Measurements from ENCODE around the gene VPS45. TPM values are rescaled to one million over a fixed set of nuclear protein-coding genes. Genes with fewer than 3 reads are reported as not detected.

Gene VPS45
- total and polyA plus RNA-seq, 2 of the 4 experiments (the other 2 are of a cell fraction), result 32.4 to 33.3 TPM

DNA sequence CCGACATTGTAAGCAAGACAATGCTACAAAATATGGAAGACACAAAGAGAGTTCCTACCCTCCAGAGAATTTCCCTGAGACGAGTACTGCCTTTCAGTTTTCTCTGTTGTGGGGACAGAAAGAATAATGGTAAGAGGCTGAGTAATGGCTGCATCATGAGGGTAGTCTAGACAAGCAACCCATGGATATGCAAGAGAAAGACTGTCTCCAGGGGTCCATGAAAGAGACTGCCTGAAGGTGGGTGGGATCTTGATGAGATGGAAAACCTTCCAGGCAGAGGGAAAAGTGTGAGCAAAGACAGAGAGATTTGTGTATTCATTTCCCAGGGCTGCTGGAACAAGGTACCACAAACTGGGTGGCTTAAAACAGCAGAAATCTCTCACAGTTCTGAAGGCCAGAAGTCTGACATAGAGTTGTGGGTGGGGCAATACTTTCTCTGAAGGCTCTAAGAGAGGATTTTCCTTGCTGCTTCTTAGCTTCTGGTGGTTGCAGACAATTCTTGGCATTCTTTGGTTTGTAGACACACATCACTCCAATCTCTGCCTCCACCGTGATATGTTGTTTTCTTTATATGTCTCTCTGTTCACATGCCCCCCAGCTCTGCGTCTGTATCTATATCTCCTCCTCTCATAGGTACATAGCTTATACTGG is 126.9 kb downstream of the VPS45 start:
- 60% methylated on average over 1 of the region's 4 CpGs; no CpG with 5 or more reads in 1 of the 2 experiments for WGBS, 2 experiments (ENCODE audit: extremely low coverage in 2 of 2, insufficient read length in 1 of 2)
- in situ Hi-C loops (cut with MboI; ENCODE audit: low sequenced_read_pairs) (no loop called here), dilution Hi-C loops (cut with HindIII; ENCODE audit: low sequenced_read_pairs, unreplicated experiment) (no loop called here), intact Hi-C loops (cut with micrococcal nuclease) (no loop called here)
- Histone ChIP-seq H4K91ac (ENCODE audit: insufficient read depth, low read depth, low read length) (peak overlapping the region; percentile 59), H2BK15ac (ENCODE audit: low read depth, low read length) (peak overlapping the region; percentile 93; the same call in 2 of the 3 replicates), H3K4me1 (ENCODE audit: control insufficient read depth, insufficient read depth, low read length) (peaks cover 5% of the 10 kb centered on the region), H3K14ac (replicated peaks; ENCODE audit: low read depth, low read length) (peak overlapping the region; percentile 77), H3K4me3 (ENCODE audit: insufficient read depth, low read depth, low read length) (no peak overlapping the region), H4K5ac (ENCODE audit: low read depth, low read length) (peak overlapping the region; percentile 87; the same call in 1 of the 2 replicates), H4K8ac (ENCODE audit: low read depth in 2 of 2, low read length in 2 of 2) (peak overlapping the region; percentile 55 to 86; a peak in 3 of 4 replicates), H2BK20ac (ENCODE audit: low read depth, low read length) (peak overlapping the region; percentile 96), H4K20me1 (ENCODE audit: insufficient read depth, low read length) (no peaks in the 10 kb centered on the region), H2AK5ac (ENCODE audit: low read depth, low read length) (peak overlapping the region; percentile 45; the same call in 1 of the 2 replicates), H3K9me3 (ENCODE audit: control insufficient read depth, insufficient read depth, low read length) (no peaks in the 10 kb centered on the region), H3K23ac (ENCODE audit: low read depth, low read length) (peak overlapping the region; percentile 89), H3K18ac (ENCODE audit: low read depth, low read length) (peak overlapping the region; percentile 91; the same call in 1 of the 2 replicates), H3K9ac (ENCODE audit: low read depth, low read length) (peak overlapping the region; percentile 19; the same call in 1 of the 2 replicates), H3K79me1 (ENCODE audit: low read depth in 1 of 2, low read length in 2 of 2) (peaks cover 0 to 3% of the 10 kb centered on the region in 2 experiments; a peak in 1 of 4 replicates), H3K27ac (ENCODE audit: insufficient read depth, low read length) (peak overlapping the region; percentile 16; the same call in 1 of the 2 replicates), H3K36me3 (ENCODE audit: control insufficient read depth, insufficient read depth, low read length) (no peaks in the 10 kb centered on the region), H3K27me3 (ENCODE audit: control insufficient read depth, insufficient read depth, low read length) (no peaks in the 10 kb centered on the region), H3K4me2 (ENCODE audit: low read depth, low read length) (peak overlapping the region; percentile 29; the same call in 1 of the 2 replicates), H2AFZ (replicated peaks; ENCODE audit: low read length, poor library complexity) (peak overlapping the region; percentile 88), H2AK9ac (replicated peaks; ENCODE audit: low read depth, low read length, poor library complexity) (peak overlapping the region; percentile 79), H2BK5ac (ENCODE audit: low read depth, low read length, poor library complexity, severe bottlenecking) (peak overlapping the region; percentile 93), H3K56ac (ENCODE audit: extremely low read depth, insufficient read depth, low read length) (peak overlapping the region; percentile 48; the same call in 1 of the 2 replicates), H2BK120ac (ENCODE audit: low read depth, low read length) (peak overlapping the region; percentile 95), H3K4ac (ENCODE audit: low read depth, low read length) (peak overlapping the region; percentile 84), H3K9me1 (ENCODE audit: insufficient read depth, low read length) (peaks cover 7% of the 10 kb centered on the region)
- no TSS peak for BruUV-seq (replicated peaks)
- POLR2A ChIA-PET (ENCODE audit: unreplicated experiment), result no interaction called here
- CTCF ChIA-PET, result no interaction called here
- DNase-seq, result peak; percentile 66
- peak; percentile 42 for ATAC-seq (ENCODE audit: low read depth)
- TF ChIP-seq, protein P1, sequence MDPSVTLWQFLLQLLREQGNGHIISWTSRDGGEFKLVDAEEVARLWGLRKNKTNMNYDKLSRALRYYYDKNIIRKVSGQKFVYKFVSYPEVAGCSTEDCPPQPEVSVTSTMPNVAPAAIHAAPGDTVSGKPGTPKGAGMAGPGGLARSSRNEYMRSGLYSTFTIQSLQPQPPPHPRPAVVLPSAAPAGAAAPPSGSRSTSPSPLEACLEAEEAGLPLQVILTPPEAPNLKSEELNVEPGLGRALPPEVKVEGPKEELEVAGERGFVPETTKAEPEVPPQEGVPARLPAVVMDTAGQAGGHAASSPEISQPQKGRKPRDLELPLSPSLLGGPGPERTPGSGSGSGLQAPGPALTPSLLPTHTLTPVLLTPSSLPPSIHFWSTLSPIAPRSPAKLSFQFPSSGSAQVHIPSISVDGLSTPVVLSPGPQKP (IDR thresholded peaks at IDR 0.05; ENCODE audit: borderline replicate concordance, low read depth, low read length), result no peak
- TF ChIP-seq SMC3 (IDR thresholded peaks at IDR 0.05; ENCODE audit: low read depth, low read length) (no peak), BHLHE40 (IDR thresholded peaks at IDR 0.05; ENCODE audit: low read depth, low read length) (no peak), NFE2L2 (IDR thresholded peaks at IDR 0.05; ENCODE audit: low read depth, low read length) (no peak), MXI1 (IDR thresholded peaks at IDR 0.05; ENCODE audit: borderline replicate concordance, low read depth, low read length) (no peak), MAZ (IDR thresholded peaks at IDR 0.05; ENCODE audit: borderline replicate concordance, low read depth, low read length) (no peak), CEBPB (IDR thresholded peaks at IDR 0.05; ENCODE audit: low read depth, low read length) (no peak), RAD21 (IDR thresholded peaks at IDR 0.05; ENCODE audit: low read length) (no peak), RFX5 (IDR thresholded peaks at IDR 0.05; ENCODE audit: low read depth, low read length) (no peak), RCOR1 (IDR thresholded peaks at IDR 0.05; ENCODE audit: insufficient replicate concordance, low read length) (no peak), FOS (IDR thresholded peaks at IDR 0.05; ENCODE audit: low read depth, low read length) (no peak)
- TF ChIP-seq, protein P2, sequence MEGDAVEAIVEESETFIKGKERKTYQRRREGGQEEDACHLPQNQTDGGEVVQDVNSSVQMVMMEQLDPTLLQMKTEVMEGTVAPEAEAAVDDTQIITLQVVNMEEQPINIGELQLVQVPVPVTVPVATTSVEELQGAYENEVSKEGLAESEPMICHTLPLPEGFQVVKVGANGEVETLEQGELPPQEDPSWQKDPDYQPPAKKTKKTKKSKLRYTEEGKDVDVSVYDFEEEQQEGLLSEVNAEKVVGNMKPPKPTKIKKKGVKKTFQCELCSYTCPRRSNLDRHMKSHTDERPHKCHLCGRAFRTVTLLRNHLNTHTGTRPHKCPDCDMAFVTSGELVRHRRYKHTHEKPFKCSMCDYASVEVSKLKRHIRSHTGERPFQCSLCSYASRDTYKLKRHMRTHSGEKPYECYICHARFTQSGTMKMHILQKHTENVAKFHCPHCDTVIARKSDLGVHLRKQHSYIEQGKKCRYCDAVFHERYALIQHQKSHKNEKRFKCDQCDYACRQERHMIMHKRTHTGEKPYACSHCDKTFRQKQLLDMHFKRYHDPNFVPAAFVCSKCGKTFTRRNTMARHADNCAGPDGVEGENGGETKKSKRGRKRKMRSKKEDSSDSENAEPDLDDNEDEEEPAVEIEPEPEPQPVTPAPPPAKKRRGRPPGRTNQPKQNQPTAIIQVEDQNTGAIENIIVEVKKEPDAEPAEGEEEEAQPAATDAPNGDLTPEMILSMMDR (conservative IDR thresholded peaks at IDR 0.05; ENCODE audit: low read depth, low read length), result no peak
- TF ChIP-seq, protein P3, sequence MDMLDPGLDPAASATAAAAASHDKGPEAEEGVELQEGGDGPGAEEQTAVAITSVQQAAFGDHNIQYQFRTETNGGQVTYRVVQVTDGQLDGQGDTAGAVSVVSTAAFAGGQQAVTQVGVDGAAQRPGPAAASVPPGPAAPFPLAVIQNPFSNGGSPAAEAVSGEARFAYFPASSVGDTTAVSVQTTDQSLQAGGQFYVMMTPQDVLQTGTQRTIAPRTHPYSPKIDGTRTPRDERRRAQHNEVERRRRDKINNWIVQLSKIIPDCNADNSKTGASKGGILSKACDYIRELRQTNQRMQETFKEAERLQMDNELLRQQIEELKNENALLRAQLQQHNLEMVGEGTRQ (IDR thresholded peaks at IDR 0.05; ENCODE audit: low read depth, low read length), result no peak
